ENCODE measurements around the gene FANCI.

DNA sequence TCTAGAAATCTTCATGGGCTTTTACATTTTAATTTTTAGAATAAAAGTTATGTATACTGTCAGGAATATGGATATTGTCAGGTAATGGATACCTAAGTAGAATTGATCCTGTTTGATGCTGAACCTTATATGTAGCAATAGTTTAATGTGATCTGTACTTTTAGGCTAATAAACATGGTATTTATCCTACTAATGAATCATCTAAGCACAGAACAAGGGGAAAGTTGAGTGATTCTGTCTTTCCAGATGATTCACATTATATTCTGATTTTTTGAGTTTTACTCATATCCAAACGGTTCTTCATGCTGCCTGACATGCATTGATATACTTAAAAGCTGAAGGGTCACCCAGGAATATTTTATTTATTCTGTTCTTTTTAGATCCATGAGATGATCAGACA lies 34.5 kb downstream of the FANCI start:
- TF ChIP-seq, protein P1, sequence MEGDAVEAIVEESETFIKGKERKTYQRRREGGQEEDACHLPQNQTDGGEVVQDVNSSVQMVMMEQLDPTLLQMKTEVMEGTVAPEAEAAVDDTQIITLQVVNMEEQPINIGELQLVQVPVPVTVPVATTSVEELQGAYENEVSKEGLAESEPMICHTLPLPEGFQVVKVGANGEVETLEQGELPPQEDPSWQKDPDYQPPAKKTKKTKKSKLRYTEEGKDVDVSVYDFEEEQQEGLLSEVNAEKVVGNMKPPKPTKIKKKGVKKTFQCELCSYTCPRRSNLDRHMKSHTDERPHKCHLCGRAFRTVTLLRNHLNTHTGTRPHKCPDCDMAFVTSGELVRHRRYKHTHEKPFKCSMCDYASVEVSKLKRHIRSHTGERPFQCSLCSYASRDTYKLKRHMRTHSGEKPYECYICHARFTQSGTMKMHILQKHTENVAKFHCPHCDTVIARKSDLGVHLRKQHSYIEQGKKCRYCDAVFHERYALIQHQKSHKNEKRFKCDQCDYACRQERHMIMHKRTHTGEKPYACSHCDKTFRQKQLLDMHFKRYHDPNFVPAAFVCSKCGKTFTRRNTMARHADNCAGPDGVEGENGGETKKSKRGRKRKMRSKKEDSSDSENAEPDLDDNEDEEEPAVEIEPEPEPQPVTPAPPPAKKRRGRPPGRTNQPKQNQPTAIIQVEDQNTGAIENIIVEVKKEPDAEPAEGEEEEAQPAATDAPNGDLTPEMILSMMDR (IDR thresholded peaks at IDR 0.05): no peak
- TF ChIP-seq POLR2A (IDR thresholded peaks at IDR 0.05): no peak
